HEK293 (cell line): Measurements from ENCODE around the gene MRPS5.

ENCODE experiments used
- CTCF ChIA-PET: fragments of 350-600 bp; formaldehyde crosslinking; extraction: SDS; loops from one replicate; lab custom pipeline; 2021; ENCODE audit warnings: antibody characterized with exemption; lab: Yijun Ruan, JAX
- POLR2A ChIA-PET: fragments of 300-600 bp; formaldehyde crosslinking; extraction: SDS; loops from one replicate; lab custom pipeline; 2020; ENCODE audit warnings: antibody characterized with exemption, inconsistent platforms; lab: Yijun Ruan, JAX
- H3K27ac ChIP-seq: fragments of 200-500 bp; sonication (Bioruptor generic); 2 replicates; pipeline ENCODE4 v1.5.1; 2014; ENCODE audit warnings: low read depth, low read length, control low read depth, inconsistent platforms; ENCODE audit errors: extremely low read depth
- H3K36me3 ChIP-seq, 2 experiments: fragments of 200-500 bp in 1 of 2; sonication (Bioruptor generic) in 1 of 2; 1 replicate in 1 of 2; 2 replicates in 1 of 2; pipeline ENCODE4 v1.5.1; 2014 to 2017; ENCODE audit warnings: inconsistent platforms in 2 of 2, low read length in 2 of 2; ENCODE audit not compliant: control insufficient read depth in 2 of 2, insufficient read depth in 1 of 2
- H3K4me1 ChIP-seq: fragments of 200-500 bp; sonication (Bioruptor generic); 2 replicates; pipeline ENCODE4 v1.5.1; 2014; ENCODE audit warnings: mild to moderate bottlenecking, low read length, inconsistent platforms; ENCODE audit not compliant: control insufficient read depth, insufficient read depth
- H3K4me3 ChIP-seq: 2 replicates; pipeline ENCODE4 v1.5.1; 2011; ENCODE audit warnings: low read depth, mild to moderate bottlenecking, control low read depth, low read length, moderate library complexity
- H3K9me3 ChIP-seq: fragments of 200-500 bp; sonication (Bioruptor generic); 2 replicates; pipeline ENCODE4 v1.5.1; 2014; ENCODE audit warnings: low read depth, low read length, inconsistent platforms; ENCODE audit not compliant: control insufficient read depth, insufficient read depth
- EGR2 ChIP-seq: fragments of 450-650 bp; formaldehyde crosslinking; IDR thresholded peaks from 2 replicates; pipeline ENCODE4 v1.5.1; 2016; ENCODE audit warnings: low read depth, missing biosample characterization, missing genetic modification characterization
- IKZF3 ChIP-seq: fragments of 450-650 bp; IDR thresholded peaks from 2 replicates; pipeline ENCODE4 v1.5.0; 2018; ENCODE audit warnings: missing biosample characterization, mild to moderate bottlenecking, missing genetic modification characterization, moderate library complexity
- KLF10 ChIP-seq: fragments of 450-650 bp; IDR thresholded peaks from 2 replicates; pipeline ENCODE4 v1.5.1; 2018; ENCODE audit warnings: missing biosample characterization, mild to moderate bottlenecking, missing genetic modification characterization
- SCRT2 ChIP-seq: fragments of 450-650 bp; formaldehyde crosslinking; IDR thresholded peaks from 2 replicates; pipeline ENCODE4 v1.5.1; 2016; ENCODE audit warnings: missing biosample characterization, missing genetic modification characterization
- TRIM28 ChIP-seq: IDR thresholded peaks from 2 replicates; pipeline ENCODE4 v1.6.1; 2011; ENCODE audit warnings: low read length, control low read depth, borderline replicate concordance
- ZBTB44 ChIP-seq: fragments of 450-650 bp; IDR thresholded peaks from 2 replicates; pipeline ENCODE4 v1.5.1; 2018; ENCODE audit warnings: missing biosample characterization, mild to moderate bottlenecking, missing genetic modification characterization
- ZBTB8A ChIP-seq: fragments of 450-650 bp; formaldehyde crosslinking; IDR thresholded peaks from 2 replicates; pipeline ENCODE4 v1.5.1; 2016; ENCODE audit warnings: missing biosample characterization, missing genetic modification characterization
- ZNF148 ChIP-seq: fragments of 450-650 bp; formaldehyde crosslinking; IDR thresholded peaks from 2 replicates; pipeline ENCODE4 v1.5.0; 2017; ENCODE audit warnings: missing biosample characterization, missing genetic modification characterization, borderline replicate concordance
- ZNF157 ChIP-seq: fragments of 450-650 bp; formaldehyde crosslinking; IDR thresholded peaks from 2 replicates; pipeline ENCODE4 v1.5.1; 2016; ENCODE audit warnings: missing biosample characterization, missing genetic modification characterization
- ZNF266 ChIP-seq: fragments of 450-650 bp; formaldehyde crosslinking; IDR thresholded peaks from 2 replicates; pipeline ENCODE4 v1.5.1; 2016; ENCODE audit warnings: missing biosample characterization, missing genetic modification characterization, low read depth
- ZNF366 ChIP-seq: fragments of 450-650 bp; formaldehyde crosslinking; conservative IDR thresholded peaks from 2 replicates; pipeline ENCODE4 v1.5.1; 2016; ENCODE audit warnings: missing biosample characterization, missing genetic modification characterization
- ZNF37A ChIP-seq: fragments of 450-650 bp; IDR thresholded peaks from 2 replicates; pipeline ENCODE4 v1.5.1; 2018; ENCODE audit warnings: missing biosample characterization, missing genetic modification characterization
- ZNF423 ChIP-seq: fragments of 450-650 bp; formaldehyde crosslinking; IDR thresholded peaks from 2 replicates; pipeline ENCODE4 v1.5.1; 2016; ENCODE audit warnings: missing biosample characterization, missing genetic modification characterization
- ZNF596 ChIP-seq: fragments of 450-650 bp; IDR thresholded peaks from 2 replicates; pipeline ENCODE4 v1.5.0; 2018; ENCODE audit warnings: missing biosample characterization, mild to moderate bottlenecking, missing genetic modification characterization, moderate library complexity
- ZNF626 ChIP-seq: fragments of 450-650 bp; sonication (Bioruptor Pico); formaldehyde crosslinking; IDR thresholded peaks from 2 replicates; pipeline ENCODE4 v1.5.1; 2018; ENCODE audit warnings: missing biosample characterization, missing genetic modification characterization, inconsistent platforms
- ZNF654 ChIP-seq: fragments of 450-650 bp; formaldehyde crosslinking; IDR thresholded peaks from 2 replicates; pipeline ENCODE4 v1.5.1; 2016; ENCODE audit warnings: low read depth, missing biosample characterization, missing genetic modification characterization
- ZNF701 ChIP-seq: fragments of 450-650 bp; formaldehyde crosslinking; IDR thresholded peaks from 2 replicates; pipeline ENCODE4 v1.5.1; 2016; ENCODE audit warnings: missing biosample characterization, missing genetic modification characterization
- ZNF791 ChIP-seq: fragments of 450-650 bp; formaldehyde crosslinking; IDR thresholded peaks from 2 replicates; pipeline ENCODE4 v1.5.1; 2016; ENCODE audit warnings: missing biosample characterization, missing genetic modification characterization
- ZNF792 ChIP-seq: fragments of 450-650 bp; formaldehyde crosslinking; IDR thresholded peaks from 2 replicates; pipeline ENCODE4 v1.5.1; 2016; ENCODE audit warnings: missing biosample characterization, missing genetic modification characterization
- ZNF830 ChIP-seq: fragments of 450-650 bp; IDR thresholded peaks from 2 replicates; pipeline ENCODE4 v1.5.0; 2018; ENCODE audit warnings: missing biosample characterization, missing genetic modification characterization, low read depth, mild to moderate bottlenecking, moderate library complexity
- ZXDB ChIP-seq: fragments of 450-650 bp; formaldehyde crosslinking; IDR thresholded peaks from 2 replicates; pipeline ENCODE4 v1.5.1; 2016; ENCODE audit warnings: missing biosample characterization, missing genetic modification characterization

MRPS5 gene

GRCh38 chr2:95058989-95059641, 62.5 kb downstream of the MRPS5 start (continued):
- no peak for TF ChIP-seq ZNF148
- TF ChIP-seq KLF10 = no peak
- no peak for TF ChIP-seq SCRT2
- no peak for TF ChIP-seq ZNF266
- TF ChIP-seq ZNF596 = no peak
- TF ChIP-seq ZXDB = no peak
- no peak for TF ChIP-seq ZNF157 (tag by site-specific recombination)
- TF ChIP-seq ZNF654 (tag by site-specific recombination) = no peak
- TF ChIP-seq ZBTB44 (tag by site-specific recombination) = no peak
- no peak for TF ChIP-seq ZNF423
- TF ChIP-seq ZBTB8A = no peak
- TF ChIP-seq TRIM28 = no peak
- TF ChIP-seq ZNF37A (tag by site-specific recombination) = no peak
- no peak for TF ChIP-seq ZNF792 (tag by site-specific recombination)

GRCh38 chr2:95058466-95058988, 63.1 kb downstream of the MRPS5 start:
- TF ChIP-seq ZNF366 (tag by site-specific recombination) (no peak), ZNF830 (tag by site-specific recombination) (no peak), ZNF791 (tag by site-specific recombination) (no peak), IKZF3 (no peak), ZNF701 (tag by site-specific recombination) (no peak), EGR2 (tag by site-specific recombination) (no peak), ZNF266 (no peak), ZNF626 (tag by site-specific recombination) (no peak)
- TF ChIP-seq, all 188 proteins: peak for 0
- CTCF ChIA-PET = interaction anchor here (0.7 to 1.3 kb wide), 2 partner anchors 36 to 56 kb away, joined by 4 read pairs; no protein-coding TSS in a partner anchor
- Histone ChIP-seq H3K4me3 (no peak overlapping the region), H3K9me3 (no peaks in the 10 kb centered on the region), H3K27ac (no peak overlapping the region), H3K36me3 (no peaks in the 10 kb centered on the region), H3K4me1 (no peaks in the 10 kb centered on the region)
- POLR2A ChIA-PET = no interaction called here
